Activated CD8-positive, alpha-beta memory T cell treated with anti-CD3 and anti-CD28 coated beads, Interleukin-2, amount 50 U/mL, for 48 hours (primary cell): ENCODE results near the gene LILRA1.
"Not testable (repeated sequence)": the region's sequence is repeated elsewhere in the genome, so short reads cannot be mapped to it uniquely, and the experiment has no call there.

ENCODE experiments used
- DNase-seq: peaks from one replicate; pipeline ENCODE4 v3.0.0-alpha.2; 2020

Gene LILRA1

GRCh38 chr19:54578268-54578667 lies 15.2 kb upstream of the LILRA1 start:
- not testable (repeated sequence) for DNase-seq

GRCh38 chr19:54586397-54586796 lies 7.0 kb upstream of the LILRA1 start:
- no peak for DNase-seq

- DNase-seq = no peak
These were observed 6.4 kb upstream of the LILRA1 start for GRCh38 chr19:54587026-54587425.

GRCh38 chr19:54593931-54594626 lies 647 bp downstream of the LILRA1 start:
- DNase-seq = not testable (repeated sequence)

- no peak for DNase-seq
These were observed 1.3 kb downstream of the LILRA1 start for GRCh38 chr19:54594737-54595136.

GRCh38 chr19:54595680-54596436 lies 2.4 kb downstream of the LILRA1 start:
- DNase-seq = not testable (repeated sequence)

- DNase-seq = no peak
These were observed 6.8 kb downstream of the LILRA1 start for GRCh38 chr19:54600212-54600611.

GRCh38 chr19:54606230-54606629 lies 12.8 kb downstream of the LILRA1 start:
- no peak for DNase-seq

GRCh38 chr19:54606891-54607784 lies 13.7 kb downstream of the LILRA1 start:
- no peak for DNase-seq

GRCh38 chr19:54607785-54608150 lies 14.3 kb downstream of the LILRA1 start:
- DNase-seq = no peak

- DNase-seq = no peak
These were observed 14.8 kb downstream of the LILRA1 start for GRCh38 chr19:54608205-54608604.

GRCh38 chr19:54608792-54609191 lies 15.4 kb downstream of the LILRA1 start:
- no peak for DNase-seq

GRCh38 chr19:54609356-54609791 lies 15.9 kb downstream of the LILRA1 start:
- no peak for DNase-seq

GRCh38 chr19:54612428-54612827 lies 19.0 kb downstream of the LILRA1 start:
- no peak for DNase-seq

GRCh38 chr19:54614726-54615125 lies 21.3 kb downstream of the LILRA1 start:
- DNase-seq = no peak

GRCh38 chr19:54616057-54616456 lies 22.6 kb downstream of the LILRA1 start:
- no peak for DNase-seq

GRCh38 chr19:54616821-54617560 lies 23.6 kb downstream of the LILRA1 start:
- no peak for DNase-seq

GRCh38 chr19:54620464-54620863 lies 27.0 kb downstream of the LILRA1 start:
- no peak for DNase-seq

GRCh38 chr19:54622431-54622830 lies 29.0 kb downstream of the LILRA1 start:
- no peak for DNase-seq

- DNase-seq = not testable (repeated sequence)
These were observed 30.8 kb downstream of the LILRA1 start for GRCh38 chr19:54624234-54624633.

GRCh38 chr19:54624934-54625730 lies 31.7 kb downstream of the LILRA1 start:
- DNase-seq = not testable (repeated sequence)

- DNase-seq = no peak
These were observed 33.3 kb downstream of the LILRA1 start for GRCh38 chr19:54626757-54627156.
